ENCODE measurements around the gene NR6A1. TPM values are rescaled to one million over a fixed set of nuclear protein-coding genes. Genes with fewer than 3 reads are reported as not detected.

NR6A1 gene
- total RNA-seq, 1 donor from 2014 or later: 0.53 TPM

DNA sequence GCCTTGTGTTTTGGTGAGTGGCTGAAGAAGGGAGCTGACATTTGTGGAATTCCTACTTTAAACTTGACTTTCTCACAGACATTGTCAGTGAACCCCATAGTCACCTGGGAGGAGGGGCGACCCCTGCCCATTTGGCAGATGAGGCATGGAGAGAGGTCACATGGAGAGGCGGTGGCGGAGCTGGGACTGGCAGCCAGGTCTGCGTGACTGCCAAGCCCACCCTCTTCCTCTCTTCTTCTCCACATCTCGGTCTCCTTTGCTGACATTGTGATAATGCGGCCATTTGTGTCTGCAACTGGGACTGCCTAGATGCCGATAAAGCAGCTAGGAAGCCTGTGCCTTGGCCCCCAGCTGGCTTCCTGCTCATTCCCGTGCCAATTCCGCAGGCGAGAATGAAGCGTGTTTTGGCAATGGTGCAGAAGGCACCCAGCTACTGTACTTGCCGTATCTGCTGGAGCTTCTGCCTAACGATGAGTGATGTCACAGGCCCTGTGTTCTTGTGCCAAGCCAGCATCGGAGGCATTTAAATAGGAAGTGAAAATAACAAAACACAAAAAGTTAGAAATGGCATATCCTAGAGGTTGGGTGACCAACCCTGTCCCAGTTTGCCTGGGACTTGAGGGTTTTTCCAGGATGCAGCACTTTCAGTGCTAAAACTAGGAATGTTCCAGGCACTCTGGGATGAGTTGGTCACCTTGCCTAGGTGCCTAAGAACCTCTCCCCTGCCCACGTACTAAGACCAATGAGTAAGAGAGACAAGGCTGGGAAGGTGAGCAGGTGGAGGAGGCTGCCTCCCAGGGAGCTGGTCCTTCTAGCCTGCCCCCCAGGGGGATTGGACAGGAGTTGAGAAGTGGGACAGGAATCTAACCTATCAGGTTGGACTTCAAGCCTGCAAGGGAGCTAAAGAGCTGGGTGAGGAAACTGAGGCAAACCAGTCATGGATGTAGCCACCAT is 29.5 kb upstream of the NR6A1 start:
- H3K9me3 ChIP-seq: no peaks in the 10 kb centered on the region
- H3K4me1 ChIP-seq: no peaks in the 10 kb centered on the region
- intact Hi-C loops (cut with DNase I): no loop called here
- H3K27ac ChIP-seq: no peak overlapping the region
- H3K36me3 ChIP-seq: no peaks in the 10 kb centered on the region
- no peak for TF ChIP-seq CTCF (IDR thresholded peaks at IDR 0.05)
- DNase-seq (ENCODE audit: low spot score in 2 of 2): no peak
- H3K4me3 ChIP-seq: no peak overlapping the region
- no peaks in the 10 kb centered on the region for H3K27me3 ChIP-seq

DNA sequence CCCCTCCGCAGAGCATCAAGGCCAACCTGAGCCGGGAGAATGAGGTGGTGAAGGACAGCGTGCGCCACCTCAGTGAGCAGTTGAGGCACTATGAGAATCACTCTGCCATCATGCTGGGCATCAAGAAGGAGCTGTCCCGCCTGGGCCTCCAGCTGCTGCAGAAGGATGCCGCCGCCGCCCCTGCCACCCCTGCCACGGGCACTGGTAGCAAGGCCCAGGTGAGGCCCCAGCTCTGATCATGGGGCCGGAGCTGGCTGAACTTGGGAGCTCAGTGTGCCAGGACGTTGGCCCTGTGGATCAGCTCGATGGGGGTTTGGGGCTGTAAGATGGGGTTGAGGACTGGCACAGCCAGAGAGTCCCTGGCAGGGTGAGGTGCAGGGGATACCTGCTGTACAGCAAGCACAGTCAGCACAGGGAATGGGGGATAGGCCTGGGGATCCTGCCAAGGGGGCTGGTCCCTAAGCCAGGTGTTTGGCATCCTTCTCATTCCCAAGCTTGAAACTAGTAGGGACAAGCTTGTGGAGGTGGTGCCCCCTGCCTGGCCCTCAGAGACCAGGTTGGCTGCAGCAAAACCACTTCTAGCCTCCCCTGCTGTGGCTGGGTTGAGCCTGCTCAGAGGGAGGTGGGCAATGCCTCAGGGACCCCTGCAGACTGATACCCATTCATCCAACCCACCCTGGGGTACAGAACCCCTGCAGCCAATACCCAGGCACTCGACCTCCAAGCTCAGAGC is 28.3 kb upstream of the NR6A1 start:
- Histone ChIP-seq H3K4me1 (no peaks in the 10 kb centered on the region), H3K27me3 (no peaks in the 10 kb centered on the region), H3K36me3 (no peaks in the 10 kb centered on the region), H3K9me3 (no peaks in the 10 kb centered on the region), H3K4me3 (no peak overlapping the region), H3K27ac (no peak overlapping the region)
- DNase-seq (ENCODE audit: low spot score in 2 of 2): no peak
- no peak for TF ChIP-seq CTCF (IDR thresholded peaks at IDR 0.05)
- intact Hi-C loops (cut with DNase I): no loop called here

GRCh38 chr9:124797343-124798103 is 26.4 kb upstream of the NR6A1 start:
- Histone ChIP-seq H3K27me3 (no peaks in the 10 kb centered on the region), H3K9me3 (no peaks in the 10 kb centered on the region), H3K4me3 (no peak overlapping the region), H3K4me1 (no peaks in the 10 kb centered on the region), H3K27ac (no peak overlapping the region), H3K36me3 (no peaks in the 10 kb centered on the region)
- TF ChIP-seq CTCF (IDR thresholded peaks at IDR 0.05): no peak
- intact Hi-C loops (cut with DNase I): no loop called here
- no peak for DNase-seq (ENCODE audit: low spot score in 2 of 2)

GRCh38 chr9:124795881-124796431 is 24.8 kb upstream of the NR6A1 start:
- H3K27me3 ChIP-seq: no peaks in the 10 kb centered on the region
- no peaks in the 10 kb centered on the region for H3K4me1 ChIP-seq
- H3K9me3 ChIP-seq: no peaks in the 10 kb centered on the region
- no peak overlapping the region for H3K27ac ChIP-seq
- intact Hi-C loops (cut with DNase I): no loop called here
- H3K36me3 ChIP-seq: no peaks in the 10 kb centered on the region
- no peak for TF ChIP-seq CTCF (IDR thresholded peaks at IDR 0.05)
- DNase-seq (ENCODE audit: low spot score in 2 of 2): no peak
- H3K4me3 ChIP-seq: no peak overlapping the region

DNA sequence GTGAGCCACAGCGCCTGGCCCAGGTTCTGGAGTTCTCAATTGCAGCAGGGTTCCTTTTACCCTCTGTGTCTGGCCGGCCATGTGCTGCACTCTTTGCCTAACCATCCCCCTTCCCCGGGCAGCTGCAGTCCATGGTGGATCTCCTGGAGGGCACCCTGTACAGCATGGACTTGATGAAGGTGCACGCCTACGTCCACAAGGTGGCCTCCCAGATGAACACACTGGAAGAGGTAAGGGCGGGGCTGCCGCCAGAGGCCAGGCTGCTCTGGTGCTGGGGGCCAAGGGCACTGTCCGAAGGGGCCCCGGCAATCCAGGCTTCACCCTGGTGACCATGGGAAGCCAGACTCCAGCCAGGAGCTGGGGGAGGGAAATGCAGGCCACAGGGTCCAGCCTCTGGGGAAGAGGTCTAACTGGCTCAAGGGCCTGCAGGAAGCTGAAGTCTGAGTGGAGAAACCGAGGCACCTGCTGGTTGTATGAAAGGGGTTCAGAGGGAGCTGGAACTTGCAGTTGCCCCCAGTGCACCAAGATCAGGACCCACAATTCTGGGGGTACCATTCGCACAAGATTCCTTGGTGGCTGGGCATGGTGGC is 23.9 kb upstream of the NR6A1 start:
- intact Hi-C loops (cut with DNase I): loop anchor here (5.0 kb wide), 1 partner anchor 42 kb away; no protein-coding TSS in a partner anchor

More for the DNA sequence above, 23.9 kb upstream of the NR6A1 start:
- no peak for DNase-seq (ENCODE audit: low spot score in 2 of 2)
- Histone ChIP-seq H3K9me3 (no peaks in the 10 kb centered on the region), H3K4me3 (no peak overlapping the region), H3K4me1 (no peaks in the 10 kb centered on the region), H3K27ac (no peak overlapping the region), H3K27me3 (no peaks in the 10 kb centered on the region), H3K36me3 (no peaks in the 10 kb centered on the region)
- TF ChIP-seq CTCF (IDR thresholded peaks at IDR 0.05): no peak

Data from ascending aorta (tissue), 2 donors.